HEK293T (cell line): ENCODE measurements around the gene ACOT7.

ENCODE experiments used
- ELF4 ChIP-seq: fragments of 450-650 bp; IDR thresholded peaks from 2 replicates; pipeline ENCODE4 v1.6.1; 2017; ENCODE audit warnings: antibody characterized with exemption
- NFRKB ChIP-seq: fragments of 450-650 bp; IDR thresholded peaks from 2 replicates; pipeline ENCODE4 v1.6.1; 2016; ENCODE audit warnings: mild to moderate bottlenecking, moderate library complexity
- SP1 ChIP-seq: fragments of 450-650 bp; IDR thresholded peaks from 2 replicates; pipeline ENCODE4 v1.6.1; 2017
- SUZ12 ChIP-seq: fragments of 450-650 bp; IDR thresholded peaks from 2 replicates; pipeline ENCODE4 v1.6.1; 2016; ENCODE audit warnings: mild to moderate bottlenecking
- ZNF384 ChIP-seq: fragments of 450-650 bp; IDR thresholded peaks from 2 replicates; pipeline ENCODE4 v1.6.1; 2016
- TF ChIP-seq, protein P1 (sequence below): fragments of 450-650 bp; IDR thresholded peaks from 2 replicates; pipeline ENCODE4 v1.6.1; 2016

DNA sequence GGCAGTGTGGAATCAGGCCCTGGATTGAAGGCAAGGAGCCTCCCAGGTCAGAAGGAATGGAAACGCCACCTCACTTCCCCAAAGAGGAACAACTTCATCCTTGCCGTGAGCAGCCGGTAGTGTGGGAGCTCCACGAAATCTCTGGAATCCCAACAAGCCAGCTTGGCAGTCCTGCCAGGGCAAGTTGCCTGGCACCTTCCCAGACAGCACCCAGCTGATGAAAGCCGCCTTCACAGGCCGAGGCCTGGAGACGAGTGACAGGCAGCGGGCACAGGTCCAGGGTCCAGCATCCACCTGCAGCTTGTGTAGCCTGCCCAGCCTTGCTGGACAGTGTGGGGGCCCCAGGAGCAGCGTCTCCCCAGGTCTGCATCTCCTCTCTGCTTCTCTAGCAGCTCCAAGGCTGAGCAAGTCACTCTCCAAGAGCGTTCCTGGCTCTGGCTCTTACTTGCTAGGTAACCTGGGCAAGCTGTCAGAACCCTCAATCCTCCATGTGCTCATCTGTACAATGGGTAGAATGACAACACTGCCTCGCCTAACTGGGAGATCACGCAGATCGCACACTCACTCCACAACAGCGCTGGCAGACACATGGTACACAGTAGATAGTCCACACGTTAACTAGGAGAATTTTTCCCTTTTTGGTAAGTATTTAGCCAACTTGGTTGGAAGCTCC is 43.0 kb downstream of the ACOT7 start:
- TF ChIP-seq, protein P1, sequence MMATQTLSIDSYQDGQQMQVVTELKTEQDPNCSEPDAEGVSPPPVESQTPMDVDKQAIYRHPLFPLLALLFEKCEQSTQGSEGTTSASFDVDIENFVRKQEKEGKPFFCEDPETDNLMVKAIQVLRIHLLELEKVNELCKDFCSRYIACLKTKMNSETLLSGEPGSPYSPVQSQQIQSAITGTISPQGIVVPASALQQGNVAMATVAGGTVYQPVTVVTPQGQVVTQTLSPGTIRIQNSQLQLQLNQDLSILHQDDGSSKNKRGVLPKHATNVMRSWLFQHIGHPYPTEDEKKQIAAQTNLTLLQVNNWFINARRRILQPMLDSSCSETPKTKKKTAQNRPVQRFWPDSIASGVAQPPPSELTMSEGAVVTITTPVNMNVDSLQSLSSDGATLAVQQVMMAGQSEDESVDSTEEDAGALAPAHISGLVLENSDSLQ = no peak
- no peak for TF ChIP-seq ZNF384
- no peak for TF ChIP-seq SP1
- no peak for TF ChIP-seq NFRKB
- no peak for TF ChIP-seq ELF4
- no peak for TF ChIP-seq SUZ12
